ENCODE results near the gene ADAM33. TPM values are rescaled to one million over a fixed set of nuclear protein-coding genes. Genes with fewer than 3 reads are reported as not detected.

Gene ADAM33
- polyA plus RNA-seq, 3 donors = not detected

DNA sequence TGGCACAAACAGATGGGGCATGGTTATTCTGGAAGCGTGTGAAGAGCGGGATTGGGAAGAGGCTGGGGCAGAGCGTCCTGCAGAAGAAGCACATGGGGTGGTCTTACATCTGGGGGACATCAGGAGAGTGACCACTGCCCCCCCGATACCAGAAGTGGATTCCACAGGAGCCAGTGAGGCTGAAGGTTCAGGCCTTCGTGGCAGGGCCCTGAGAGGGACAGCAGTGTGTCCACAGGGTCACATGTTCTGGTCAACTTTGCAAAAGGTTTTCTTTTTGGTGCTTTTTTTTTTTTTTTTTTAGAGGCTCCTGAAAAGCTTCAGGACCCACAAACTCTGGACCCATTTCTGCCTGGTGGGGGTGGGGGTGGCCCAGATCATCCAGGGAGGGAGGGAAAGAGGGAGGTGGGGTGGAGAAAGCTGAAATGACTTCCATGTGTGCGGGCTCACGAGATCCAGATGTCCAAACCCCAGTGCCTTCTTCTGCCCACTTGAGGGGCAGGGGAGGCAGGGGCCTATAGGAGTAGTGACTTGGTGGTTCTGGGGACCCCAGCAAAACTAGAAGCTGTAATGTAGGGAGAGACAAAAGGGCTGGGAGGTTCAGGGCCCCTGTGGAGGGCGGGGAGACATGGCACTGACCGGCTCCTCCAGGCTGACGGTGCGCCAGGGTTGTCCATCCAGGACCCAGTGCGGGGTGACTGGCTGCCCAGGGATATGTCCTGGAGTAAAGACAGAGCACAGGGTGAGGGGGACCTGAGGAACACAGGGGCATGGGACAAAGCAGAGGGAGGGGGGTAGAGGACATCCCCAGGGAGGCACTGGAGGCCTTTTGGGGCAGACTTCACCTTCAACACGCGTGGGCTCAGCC is 2.7 kb downstream of the ADAM33 start:
- no peak overlapping the region for H2AFZ ChIP-seq (ENCODE audit: insufficient read depth, low read depth, low read length, poor library complexity, severe bottlenecking)
- peak overlapping the region in 1 of 2 donors; percentile 39 for H3K4me3 Mint-ChIP-seq
- no peaks in the 10 kb centered on the region for H3K9me3 ChIP-seq (replicated peaks in 1 of 2; ENCODE audit: control insufficient read depth in 1 of 2, insufficient read depth in 1 of 2, low read length in 2 of 2)
- H3K27ac ChIP-seq (ENCODE audit: low read depth in 1 of 2, low read length in 2 of 2) = no peak overlapping the region
- intact Hi-C loops (cut with micrococcal nuclease) = loop anchor here in 1 of 2 donors (5.0 kb wide), 2 partner anchors 68 to 178 kb away; no protein-coding TSS in a partner anchor
- H3K36me3 Mint-ChIP-seq = peaks cover 0 to 2% of the 10 kb centered on the region in 2 donors
- DNase-seq = no peak
- H3K27ac Mint-ChIP-seq = peak overlapping the region in 1 of 7 donors; percentile 48
- 95% methylated on average over 14 of the region's 14 CpGs for WGBS (ENCODE audit: insufficient coverage)
- no peak overlapping the region for H3K9ac ChIP-seq (ENCODE audit: insufficient read depth, low read length, poor library complexity, severe bottlenecking)
- H3K79me2 ChIP-seq (ENCODE audit: insufficient read depth, low read length) = no peaks in the 10 kb centered on the region
- H3K36me3 ChIP-seq (replicated peaks in 1 of 2; ENCODE audit: control insufficient read depth in 1 of 2, insufficient read depth in 2 of 2, low read length in 2 of 2) = no peaks in the 10 kb centered on the region
- no peak for TF ChIP-seq CTCF (IDR thresholded peaks at IDR 0.05)
- H3K9me3 Mint-ChIP-seq = peaks cover 0 to 12% (median 4%) of the 10 kb centered on the region in 7 donors
- H3K27me3 Mint-ChIP-seq (ENCODE audit: low read depth in 3 of 3) = peaks cover 69 to 83% (median 77%) of the 10 kb centered on the region in 3 donors
- peaks cover 10% of the 10 kb centered on the region in 2 donors for H3K4me1 ChIP-seq (ENCODE audit: control insufficient read depth in 1 of 2, insufficient read depth in 2 of 2, low read length in 2 of 2)
- no peak overlapping the region for H3K4me2 ChIP-seq (replicated peaks; ENCODE audit: extremely low read depth, low read length, poor library complexity, severe bottlenecking)
- H3K4me1 Mint-ChIP-seq = peaks cover 13% of the 10 kb centered on the region
- no peak overlapping the region for H3K4me3 ChIP-seq (replicated peaks in 1 of 3; ENCODE audit: low read depth in 2 of 3, low read length in 3 of 3)
- H3K27me3 ChIP-seq (ENCODE audit: control insufficient read depth in 2 of 2, insufficient read depth in 2 of 2, low read length in 2 of 2) = peaks cover 17 to 73% of the 10 kb centered on the region in 2 donors
- H4K20me1 ChIP-seq (ENCODE audit: insufficient read depth, low read length) = no peaks in the 10 kb centered on the region

DNA sequence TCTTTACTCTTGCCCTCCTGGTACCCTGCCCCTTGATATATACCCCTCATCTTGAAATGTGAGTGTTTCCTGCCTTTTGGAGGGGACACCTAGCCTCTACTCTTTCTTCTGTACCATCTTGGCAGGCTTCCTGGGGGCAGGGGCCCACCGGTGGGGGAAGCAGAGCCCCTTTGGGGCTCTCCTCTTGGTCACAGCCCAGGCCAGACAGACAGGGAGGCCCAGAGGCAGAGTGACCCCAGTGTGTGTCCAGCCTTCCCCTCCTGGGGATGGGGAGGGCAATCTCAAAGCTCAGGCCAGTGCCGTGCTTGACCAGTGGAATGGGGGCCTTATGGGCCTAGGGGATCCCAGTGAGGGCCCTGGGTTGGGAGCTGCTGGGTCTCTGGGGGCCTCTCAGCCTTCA is 3.6 kb downstream of the ADAM33 start:
- TF ChIP-seq CTCF (IDR thresholded peaks at IDR 0.05) = no peak
- Mint-ChIP-seq H3K27ac (no peak overlapping the region), H3K27me3 (ENCODE audit: low read depth in 3 of 3) (peaks cover 63 to 82% (median 73%) of the 10 kb centered on the region in 3 donors), H3K4me1 (peaks cover 13% of the 10 kb centered on the region), H3K9me3 (peaks cover 0 to 14% (median 4%) of the 10 kb centered on the region in 7 donors), H3K36me3 (peaks cover 0 to 2% of the 10 kb centered on the region in 2 donors), H3K4me3 (no peak overlapping the region)
- Histone ChIP-seq H3K4me1 (ENCODE audit: control insufficient read depth in 1 of 2, insufficient read depth in 2 of 2, low read length in 2 of 2) (peaks cover 10% of the 10 kb centered on the region in 2 donors), H3K27ac (ENCODE audit: low read depth in 1 of 2, low read length in 2 of 2) (no peak overlapping the region), H3K27me3 (ENCODE audit: control insufficient read depth in 2 of 2, insufficient read depth in 2 of 2, low read length in 2 of 2) (peaks cover 15 to 74% of the 10 kb centered on the region in 2 donors), H3K4me3 (replicated peaks in 1 of 3; ENCODE audit: low read depth in 2 of 3, low read length in 3 of 3) (no peak overlapping the region), H3K79me2 (ENCODE audit: insufficient read depth, low read length) (no peaks in the 10 kb centered on the region), H3K36me3 (replicated peaks in 1 of 2; ENCODE audit: control insufficient read depth in 1 of 2, insufficient read depth in 2 of 2, low read length in 2 of 2) (no peaks in the 10 kb centered on the region), H2AFZ (ENCODE audit: insufficient read depth, low read depth, low read length, poor library complexity, severe bottlenecking) (no peak overlapping the region), H3K9me3 (replicated peaks in 1 of 2; ENCODE audit: control insufficient read depth in 1 of 2, insufficient read depth in 1 of 2, low read length in 2 of 2) (no peaks in the 10 kb centered on the region), H4K20me1 (ENCODE audit: insufficient read depth, low read length) (no peaks in the 10 kb centered on the region), H3K9ac (ENCODE audit: insufficient read depth, low read length, poor library complexity, severe bottlenecking) (no peak overlapping the region), H3K4me2 (replicated peaks; ENCODE audit: extremely low read depth, low read length, poor library complexity, severe bottlenecking) (no peak overlapping the region)
- WGBS (ENCODE audit: insufficient coverage) = 100% methylated on average over 1 of the region's 2 CpGs
- no peak for DNase-seq
- intact Hi-C loops (cut with micrococcal nuclease) = loop anchor here in 1 of 2 donors (5.0 kb wide), 2 partner anchors 69 to 179 kb away; no protein-coding TSS in a partner anchor

All from CD14-positive monocyte (primary cell).